HepG2 (cell line): Measurements from ENCODE around the gene SETD1A. TPM values are rescaled to one million over a fixed set of nuclear protein-coding genes. Genes with fewer than 3 reads are reported as not detected.
A peak's percentile ranks its signal among the peaks of the same experiment; 100 is the strongest.

Source experiments
- CHD4 ChIP-seq: fragments of 200-600 bp; sonication (generic); IDR thresholded peaks from 2 replicates; pipeline ENCODE4 v1.7.0; 2017; ENCODE audit warnings: mild to moderate bottlenecking, low read length, borderline replicate concordance
- EHMT2 ChIP-seq: fragments of 200-600 bp; sonication (generic); IDR thresholded peaks from 2 replicates; pipeline ENCODE4 v1.7.0; 2017; ENCODE audit warnings: antibody characterized with exemption, low read depth, low read length, borderline replicate concordance
- FOXJ3 ChIP-seq: sonication (generic); formaldehyde crosslinking; IDR thresholded peaks from 2 replicates; pipeline ENCODE4 v1.4.0; 2020; ENCODE audit warnings: missing genetic modification reagents, mild to moderate bottlenecking, borderline replicate concordance
- HDAC2 ChIP-seq: sonication (generic); formaldehyde crosslinking; IDR thresholded peaks from 2 replicates; pipeline ENCODE4 v1.4.0; 2020; ENCODE audit warnings: missing genetic modification reagents
- HIVEP1 ChIP-seq: sonication (generic); formaldehyde crosslinking; IDR thresholded peaks from 2 replicates; pipeline ENCODE4 v1.4.0; 2020; ENCODE audit warnings: mild to moderate bottlenecking, missing genetic modification reagents
- KLF9 ChIP-seq: IDR thresholded peaks from 2 replicates; pipeline ENCODE4 v1.6.1; 2016; ENCODE audit warnings: low read depth
- NFIC ChIP-seq: IDR thresholded peaks from 2 replicates; pipeline ENCODE4 v1.6.1; 2012; ENCODE audit warnings: mild to moderate bottlenecking, low read length, inconsistent platforms
- NFYB ChIP-seq: sonication (generic); formaldehyde crosslinking; IDR thresholded peaks from 2 replicates; pipeline ENCODE4 v1.4.0; 2020; ENCODE audit warnings: missing genetic modification reagents
- NR3C1 ChIP-seq: sonication (generic); formaldehyde crosslinking; IDR thresholded peaks from 2 replicates; pipeline ENCODE4 v1.4.0; 2020; ENCODE audit warnings: missing genetic modification reagents
- RARA ChIP-seq: IDR thresholded peaks from 2 replicates; pipeline ENCODE4 v1.6.1; 2016; ENCODE audit warnings: missing genetic modification reagents, missing compliant biosample characterization
- RNF2 ChIP-seq: fragments of 450-650 bp; conservative IDR thresholded peaks from 2 replicates; pipeline ENCODE4 v1.6.1; 2016; ENCODE audit warnings: low read depth
- SALL1 ChIP-seq: sonication (generic); formaldehyde crosslinking; IDR thresholded peaks from 2 replicates; pipeline ENCODE4 v1.8.0; 2022; ENCODE audit warnings: mild to moderate bottlenecking, missing genetic modification reagents
- SATB2 ChIP-seq: sonication (generic); formaldehyde crosslinking; IDR thresholded peaks from 2 replicates; pipeline ENCODE4 v1.5.0; 2020; ENCODE audit warnings: missing genetic modification reagents
- TGIF2 ChIP-seq: IDR thresholded peaks from 2 replicates; pipeline ENCODE4 v1.6.1; 2016; ENCODE audit warnings: control low read depth, missing compliant biosample characterization
- ZBTB42 ChIP-seq: sonication (generic); formaldehyde crosslinking; IDR thresholded peaks from 2 replicates; pipeline ENCODE4 v1.5.0; 2020; ENCODE audit warnings: mild to moderate bottlenecking, missing genetic modification reagents
- ZFYVE20 ChIP-seq: sonication (generic); formaldehyde crosslinking; IDR thresholded peaks from 2 replicates; pipeline ENCODE4 v1.8.0; 2023; ENCODE audit warnings: low read depth, mild to moderate bottlenecking, moderate library complexity, missing genetic modification reagents, borderline replicate concordance
- ZNF121 ChIP-seq: sonication (generic); formaldehyde crosslinking; IDR thresholded peaks from 2 replicates; pipeline ENCODE4 v1.5.0; 2020; ENCODE audit warnings: mild to moderate bottlenecking, missing genetic modification reagents
- ZNF367 ChIP-seq: sonication (generic); formaldehyde crosslinking; IDR thresholded peaks from 2 replicates; pipeline ENCODE4 v1.4.0; 2020; ENCODE audit warnings: missing genetic modification reagents, borderline replicate concordance
- ZNF563 ChIP-seq: sonication (generic); formaldehyde crosslinking; IDR thresholded peaks from 2 replicates; pipeline ENCODE4 v1.8.0; 2022; ENCODE audit warnings: mild to moderate bottlenecking, moderate library complexity, missing genetic modification reagents
- ZNF83 ChIP-seq: sonication (generic); formaldehyde crosslinking; IDR thresholded peaks from 2 replicates; pipeline ENCODE4 v1.4.0; 2020; ENCODE audit warnings: missing genetic modification reagents, mild to moderate bottlenecking, borderline replicate concordance
- ZSCAN20 ChIP-seq: sonication (generic); formaldehyde crosslinking; IDR thresholded peaks from 2 replicates; pipeline ENCODE4 v1.4.0; 2020; ENCODE audit warnings: missing genetic modification reagents, mild to moderate bottlenecking, borderline replicate concordance
- polyA plus RNA-seq, 8 experiments: library from polyadenylated mRNA; depleted of rRNA in 3 of 8; stranded (reverse) in 7 of 8; unstranded in 1 of 8; fragments of >200 nt; fragmentation: Illumina TruSeq in 4 of 8; extraction: Trizol in 4 of 8; gene quantifications; 2 replicates each; pipeline versions ENCODE4 v1.2.1 to v1.2.3, GENCODE V29; 2011 to 2016; ENCODE audit warnings: low read depth in 4 of 8, missing spikeins in 1 of 8, mixed read lengths in 1 of 8; ENCODE audit not compliant: insufficient read depth in 1 of 8
- total RNA-seq, 5 experiments: library from RNA; depleted of rRNA; stranded (reverse); fragments of >200 nt; fragmentation: Illumina TruSeq; extraction: Trizol; gene quantifications; 2 replicates each; pipeline ENCODE4 v1.2.3, GENCODE V29; 2016; ENCODE audit warnings: low read depth in 1 of 5
- TF ChIP-seq, protein P1 (sequence below): sonication (generic); formaldehyde crosslinking; IDR thresholded peaks from 2 replicates; pipeline ENCODE4 v1.8.0; 2023; ENCODE audit warnings: mild to moderate bottlenecking, missing genetic modification reagents
- TF ChIP-seq, protein P2 (sequence below): sonication (generic); formaldehyde crosslinking; IDR thresholded peaks from 2 replicates; pipeline ENCODE4 v1.4.0; 2020; ENCODE audit warnings: mild to moderate bottlenecking, missing genetic modification reagents
- TF ChIP-seq, protein P3 (sequence below): sonication (generic); formaldehyde crosslinking; conservative IDR thresholded peaks from 2 replicates; pipeline ENCODE4 v1.4.0; 2020; ENCODE audit warnings: mild to moderate bottlenecking, missing genetic modification reagents, moderate library complexity

Gene SETD1A
- total and polyA plus RNA-seq, 2 of the 13 experiments (the other 11 are each of a cell fraction or from before 2014, with no cell fraction given): 3.8 to 5.6 TPM

DNA sequence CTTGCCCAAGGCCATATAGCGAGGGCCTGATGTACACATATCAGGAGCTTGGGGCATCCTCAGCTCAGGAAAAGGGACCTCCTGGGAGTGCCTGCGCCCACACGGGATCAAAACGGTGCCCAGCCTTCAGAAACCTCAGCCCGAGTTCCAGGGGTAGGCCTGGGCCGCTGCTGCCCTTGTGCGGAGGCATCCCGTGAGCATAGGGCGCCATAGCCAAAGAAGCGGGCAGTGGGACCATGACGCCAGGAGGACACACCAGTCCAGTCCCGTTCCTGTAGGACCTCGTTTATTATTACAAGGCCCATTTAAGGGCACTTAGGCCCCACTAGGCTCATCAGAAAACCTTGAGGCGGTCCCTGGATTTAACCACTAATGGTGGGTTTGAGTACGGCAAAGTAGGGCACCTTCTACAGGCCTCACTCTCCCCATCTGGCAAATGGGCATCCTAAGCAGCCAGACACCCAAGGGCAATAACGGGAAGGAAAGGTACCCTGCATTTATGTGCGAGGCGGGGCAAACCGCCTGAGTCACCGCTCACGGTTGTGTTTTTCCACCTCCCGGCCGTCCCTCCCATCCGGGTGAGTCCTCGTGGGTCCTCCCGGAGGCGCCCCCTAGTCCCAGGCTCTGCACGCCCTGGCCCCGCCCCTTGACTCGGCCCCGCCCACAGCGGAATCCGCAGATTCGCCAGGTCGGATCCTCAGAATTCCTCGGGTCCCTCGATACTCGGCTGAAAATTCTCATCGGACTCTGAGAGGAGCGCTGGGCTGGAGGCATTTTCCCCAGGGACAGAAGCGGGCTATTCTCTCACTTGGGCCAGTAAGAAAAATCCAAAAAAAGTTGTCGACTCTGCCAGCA lies 726 bp upstream of the SETD1A start (continued):
- peak; percentile 82 for TF ChIP-seq ZBTB42
- peak; percentile 65; the same call in 1 of the 2 replicates for TF ChIP-seq ZNF367
- no peak for TF ChIP-seq SATB2 (CRISPR knock-in tag)
- peak; percentile 81 for TF ChIP-seq HDAC2 (CRISPR knock-in tag)
- TF ChIP-seq FOXJ3 (CRISPR knock-in tag): peak; percentile 57; the same call in 1 of the 2 replicates
- TF ChIP-seq NFYB (CRISPR knock-in tag): no peak; the same call in 1 of the 2 replicates
- TF ChIP-seq ZNF563: peak; percentile 50; the same call in 1 of the 2 replicates
- no peak; the same call in 1 of the 2 replicates for TF ChIP-seq ZNF83 (CRISPR knock-in tag)
- TF ChIP-seq, protein P1, sequence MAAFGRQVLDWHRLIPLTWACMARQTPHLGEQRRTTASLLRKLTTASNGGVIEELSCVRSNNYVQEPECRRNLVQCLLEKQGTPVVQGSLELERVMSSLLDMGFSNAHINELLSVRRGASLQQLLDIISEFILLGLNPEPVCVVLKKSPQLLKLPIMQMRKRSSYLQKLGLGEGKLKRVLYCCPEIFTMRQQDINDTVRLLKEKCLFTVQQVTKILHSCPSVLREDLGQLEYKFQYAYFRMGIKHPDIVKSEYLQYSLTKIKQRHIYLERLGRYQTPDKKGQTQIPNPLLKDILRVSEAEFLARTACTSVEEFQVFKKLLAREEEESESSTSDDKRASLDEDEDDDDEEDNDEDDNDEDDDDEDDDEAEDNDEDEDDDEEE (CRISPR knock-in tag): peak; percentile 49; the same call in 1 of the 2 replicates
- peak; percentile 28 for TF ChIP-seq SALL1 (CRISPR knock-in tag)
- no peak for TF ChIP-seq TGIF2 (CRISPR knock-in tag)
- no peak for TF ChIP-seq EHMT2
- TF ChIP-seq RNF2: no peak
- no peak for TF ChIP-seq ZFYVE20
- no peak for TF ChIP-seq NR3C1 (CRISPR knock-in tag)
- peak; percentile 32; the same call in 1 of the 2 replicates for TF ChIP-seq RARA
- TF ChIP-seq, protein P2, sequence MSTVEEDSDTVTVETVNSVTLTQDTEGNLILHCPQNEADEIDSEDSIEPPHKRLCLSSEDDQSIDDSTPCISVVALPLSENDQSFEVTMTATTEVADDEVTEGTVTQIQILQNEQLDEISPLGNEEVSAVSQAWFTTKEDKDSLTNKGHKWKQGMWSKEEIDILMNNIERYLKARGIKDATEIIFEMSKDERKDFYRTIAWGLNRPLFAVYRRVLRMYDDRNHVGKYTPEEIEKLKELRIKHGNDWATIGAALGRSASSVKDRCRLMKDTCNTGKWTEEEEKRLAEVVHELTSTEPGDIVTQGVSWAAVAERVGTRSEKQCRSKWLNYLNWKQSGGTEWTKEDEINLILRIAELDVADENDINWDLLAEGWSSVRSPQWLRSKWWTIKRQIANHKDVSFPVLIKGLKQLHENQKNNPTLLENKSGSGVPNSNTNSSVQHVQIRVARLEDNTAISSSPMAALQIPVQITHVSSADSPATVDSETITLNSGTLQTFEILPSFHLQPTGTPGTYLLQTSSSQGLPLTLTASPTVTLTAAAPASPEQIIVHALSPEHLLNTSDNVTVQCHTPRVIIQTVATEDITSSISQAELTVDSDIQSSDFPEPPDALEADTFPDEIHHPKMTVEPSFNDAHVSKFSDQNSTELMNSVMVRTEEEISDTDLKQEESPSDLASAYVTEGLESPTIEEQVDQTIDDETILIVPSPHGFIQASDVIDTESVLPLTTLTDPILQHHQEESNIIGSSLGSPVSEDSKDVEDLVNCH (CRISPR knock-in tag): peak; percentile 14; the same call in 1 of the 2 replicates
- TF ChIP-seq HIVEP1: peak; percentile 64; the same call in 1 of the 2 replicates
- 0 out of 2 replicates have a peak, but pooled peaks have one; percentile 79 for TF ChIP-seq ZSCAN20 (CRISPR knock-in tag)
- no peak; the same call in 1 of the 2 replicates for TF ChIP-seq ZNF121 (CRISPR knock-in tag)
- TF ChIP-seq KLF9 (CRISPR knock-in tag): 0 out of 2 replicates have a peak, but pooled peaks have one; percentile 9
- TF ChIP-seq, protein P3, sequence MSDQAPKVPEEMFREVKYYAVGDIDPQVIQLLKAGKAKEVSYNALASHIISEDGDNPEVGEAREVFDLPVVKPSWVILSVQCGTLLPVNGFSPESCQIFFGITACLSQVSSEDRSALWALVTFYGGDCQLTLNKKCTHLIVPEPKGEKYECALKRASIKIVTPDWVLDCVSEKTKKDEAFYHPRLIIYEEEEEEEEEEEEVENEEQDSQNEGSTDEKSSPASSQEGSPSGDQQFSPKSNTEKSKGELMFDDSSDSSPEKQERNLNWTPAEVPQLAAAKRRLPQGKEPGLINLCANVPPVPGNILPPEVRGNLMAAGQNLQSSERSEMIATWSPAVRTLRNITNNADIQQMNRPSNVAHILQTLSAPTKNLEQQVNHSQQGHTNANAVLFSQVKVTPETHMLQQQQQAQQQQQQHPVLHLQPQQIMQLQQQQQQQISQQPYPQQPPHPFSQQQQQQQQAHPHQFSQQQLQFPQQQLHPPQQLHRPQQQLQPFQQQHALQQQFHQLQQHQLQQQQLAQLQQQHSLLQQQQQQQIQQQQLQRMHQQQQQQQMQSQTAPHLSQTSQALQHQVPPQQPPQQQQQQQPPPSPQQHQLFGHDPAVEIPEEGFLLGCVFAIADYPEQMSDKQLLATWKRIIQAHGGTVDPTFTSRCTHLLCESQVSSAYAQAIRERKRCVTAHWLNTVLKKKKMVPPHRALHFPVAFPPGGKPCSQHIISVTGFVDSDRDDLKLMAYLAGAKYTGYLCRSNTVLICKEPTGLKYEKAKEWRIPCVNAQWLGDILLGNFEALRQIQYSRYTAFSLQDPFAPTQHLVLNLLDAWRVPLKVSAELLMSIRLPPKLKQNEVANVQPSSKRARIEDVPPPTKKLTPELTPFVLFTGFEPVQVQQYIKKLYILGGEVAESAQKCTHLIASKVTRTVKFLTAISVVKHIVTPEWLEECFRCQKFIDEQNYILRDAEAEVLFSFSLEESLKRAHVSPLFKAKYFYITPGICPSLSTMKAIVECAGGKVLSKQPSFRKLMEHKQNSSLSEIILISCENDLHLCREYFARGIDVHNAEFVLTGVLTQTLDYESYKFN (CRISPR knock-in tag): peak; percentile 52
- TF ChIP-seq CHD4: peak; percentile 100
- TF ChIP-seq NFIC: peak; percentile 43; the same call in 1 of the 2 replicates
